NT2/D1 (cell line): ENCODE results near the gene RTTN.

ENCODE experiments used
- DNase-seq: peaks from one replicate; pipeline ENCODE4 v3.0.0-alpha.2; 2011; ENCODE audit warnings: low read depth, low spot score
- H3K27me3 ChIP-seq: 2 replicates; pipeline ENCODE4 v1.6.0; 2011; ENCODE audit warnings: mild to moderate bottlenecking; ENCODE audit not compliant: insufficient read length, insufficient read depth
- H3K36me3 ChIP-seq: 2 replicates; pipeline ENCODE4 v1.6.1; 2011; ENCODE audit warnings: mild to moderate bottlenecking, low read length, mixed read lengths; ENCODE audit not compliant: insufficient read depth, insufficient read length
- H3K4me1 ChIP-seq: 2 replicates; pipeline ENCODE4 v1.5.1; 2011; ENCODE audit not compliant: insufficient read depth, insufficient read length
- H3K4me3 ChIP-seq: 2 replicates; pipeline ENCODE4 v1.5.1; 2011; ENCODE audit warnings: low read depth; ENCODE audit not compliant: insufficient read length
- H3K9ac ChIP-seq: 2 replicates; pipeline ENCODE4 v1.6.0; 2011; ENCODE audit warnings: low read depth; ENCODE audit not compliant: insufficient read length
- H3K9me3 ChIP-seq: 2 replicates; pipeline ENCODE4 v1.5.1; 2011; ENCODE audit warnings: mild to moderate bottlenecking, low read length; ENCODE audit not compliant: insufficient read depth
- SUZ12 ChIP-seq: IDR thresholded peaks from 2 replicates; pipeline ENCODE4 v1.6.1; 2011; ENCODE audit not compliant: insufficient read length, insufficient read depth; ENCODE audit errors: extremely low read depth
- YY1 ChIP-seq: IDR thresholded peaks from 2 replicates; pipeline ENCODE4 v1.6.1; 2011; ENCODE audit not compliant: insufficient read length, insufficient read depth
- ZNF274 ChIP-seq: IDR thresholded peaks from 2 replicates; pipeline ENCODE4 v1.6.1; 2011; ENCODE audit warnings: mild to moderate bottlenecking, low read depth, low read length

RTTN gene

GRCh38 chr18:69974365-69974764 lies 231.1 kb downstream of the RTTN start:
- TF ChIP-seq YY1, result no peak
- no peak for TF ChIP-seq ZNF274
- no peak for TF ChIP-seq SUZ12
- H3K36me3 ChIP-seq, result no peaks in the 10 kb centered on the region
- H3K4me1 ChIP-seq, result no peaks in the 10 kb centered on the region
- no peak for DNase-seq
- no peak overlapping the region for H3K4me3 ChIP-seq
- H3K9me3 ChIP-seq, result peaks cover 11% of the 10 kb centered on the region
- H3K9ac ChIP-seq, result no peak overlapping the region
- no peaks in the 10 kb centered on the region for H3K27me3 ChIP-seq

GRCh38 chr18:69969491-69969890 lies 236.0 kb downstream of the RTTN start:
- Histone ChIP-seq H3K9ac (no peak overlapping the region), H3K4me3 (no peak overlapping the region), H3K9me3 (no peaks in the 10 kb centered on the region; the same call in 1 of the 2 replicates), H3K27me3 (no peaks in the 10 kb centered on the region), H3K4me1 (no peaks in the 10 kb centered on the region), H3K36me3 (no peaks in the 10 kb centered on the region)
- TF ChIP-seq SUZ12 (no peak), ZNF274 (no peak), YY1 (no peak)
- DNase-seq, result no peak

GRCh38 chr18:69968039-69968438 lies 237.4 kb downstream of the RTTN start:
- Histone ChIP-seq H3K36me3 (no peaks in the 10 kb centered on the region), H3K4me3 (no peak overlapping the region), H3K27me3 (no peaks in the 10 kb centered on the region), H3K4me1 (no peaks in the 10 kb centered on the region), H3K9me3 (no peaks in the 10 kb centered on the region; the same call in 1 of the 2 replicates), H3K9ac (no peak overlapping the region)
- TF ChIP-seq YY1 (no peak), ZNF274 (no peak), SUZ12 (no peak)
- DNase-seq, result no peak

GRCh38 chr18:69963196-69963595 lies 242.3 kb downstream of the RTTN start:
- Histone ChIP-seq H3K4me1 (no peaks in the 10 kb centered on the region), H3K27me3 (no peaks in the 10 kb centered on the region), H3K9ac (no peak overlapping the region), H3K9me3 (no peaks in the 10 kb centered on the region), H3K4me3 (no peak overlapping the region), H3K36me3 (no peaks in the 10 kb centered on the region)
- no peak for TF ChIP-seq YY1
- TF ChIP-seq ZNF274, result no peak
- DNase-seq, result no peak

- no peaks in the 10 kb centered on the region for H3K36me3 ChIP-seq
- TF ChIP-seq ZNF274 (no peak), SUZ12 (no peak), YY1 (no peak)
Measured at GRCh38 chr18:69961718-69962117, 243.8 kb downstream of the RTTN start.

GRCh38 chr18:69958422-69958821 lies 247.1 kb downstream of the RTTN start:
- Histone ChIP-seq H3K9ac (no peak overlapping the region), H3K27me3 (no peaks in the 10 kb centered on the region), H3K4me1 (no peaks in the 10 kb centered on the region), H3K9me3 (no peaks in the 10 kb centered on the region), H3K36me3 (no peaks in the 10 kb centered on the region), H3K4me3 (no peak overlapping the region)
- TF ChIP-seq ZNF274, result no peak
- TF ChIP-seq YY1, result no peak
- no peak for TF ChIP-seq SUZ12
- no peak for DNase-seq

More at GRCh38 chr18:69961718-69962117, 243.8 kb downstream of the RTTN start:
- no peaks in the 10 kb centered on the region for H3K27me3 ChIP-seq
- no peaks in the 10 kb centered on the region for H3K4me1 ChIP-seq
- no peak for DNase-seq
- no peaks in the 10 kb centered on the region for H3K9me3 ChIP-seq
- H3K9ac ChIP-seq, result no peak overlapping the region
- no peak overlapping the region for H3K4me3 ChIP-seq

- Histone ChIP-seq H3K4me3 (no peak overlapping the region), H3K36me3 (no peaks in the 10 kb centered on the region), H3K9me3 (no peaks in the 10 kb centered on the region), H3K9ac (no peak overlapping the region), H3K27me3 (no peaks in the 10 kb centered on the region), H3K4me1 (no peaks in the 10 kb centered on the region)
- DNase-seq, result no peak
- no peak for TF ChIP-seq ZNF274
- no peak for TF ChIP-seq SUZ12
- no peak for TF ChIP-seq YY1
Measured at GRCh38 chr18:69957747-69958146, 247.7 kb downstream of the RTTN start.
